Stimulated activated CD8-positive, alpha-beta memory T cell treated with anti-CD3 and anti-CD28 coated beads, Interleukin-7, amount 100 ng/mL, for 24 hours (primary cell): ENCODE results near the gene CDC5L.
"Not testable (repeated sequence)": the region's sequence is repeated elsewhere in the genome, so short reads cannot be mapped to it uniquely, and the experiment has no call there.

Source experiments
- DNase-seq: peaks from one replicate; pipeline ENCODE4 v3.0.0-alpha.2; 2020; ENCODE audit warnings: low read depth

The CDC5L gene

GRCh38 chr6:44415449-44415848 is 27.9 kb downstream of the CDC5L start:
- DNase-seq, result no peak

- no peak for DNase-seq
Measured at GRCh38 chr6:44415873-44416502, 28.5 kb downstream of the CDC5L start.

GRCh38 chr6:44422531-44422930 is 35.0 kb downstream of the CDC5L start:
- DNase-seq, result no peak

- DNase-seq, result no peak
Measured at GRCh38 chr6:44423306-44423705, 35.8 kb downstream of the CDC5L start.

GRCh38 chr6:44425951-44426350 is 38.4 kb downstream of the CDC5L start:
- no peak for DNase-seq

- no peak for DNase-seq
Measured at GRCh38 chr6:44428682-44429081, 41.2 kb downstream of the CDC5L start.

- no peak for DNase-seq
Measured at GRCh38 chr6:44430326-44430725, 42.8 kb downstream of the CDC5L start.

- no peak for DNase-seq
Measured at GRCh38 chr6:44431118-44431725, 43.7 kb downstream of the CDC5L start.

- no peak for DNase-seq
Measured at GRCh38 chr6:44432227-44432626, 44.7 kb downstream of the CDC5L start.

- no peak for DNase-seq
Measured at GRCh38 chr6:44432726-44433125, 45.2 kb downstream of the CDC5L start.

GRCh38 chr6:44435500-44435899 is 48.0 kb downstream of the CDC5L start:
- no peak for DNase-seq

GRCh38 chr6:44438827-44439226 is 51.3 kb downstream of the CDC5L start:
- no peak for DNase-seq

GRCh38 chr6:44439270-44440045 is 52.0 kb downstream of the CDC5L start:
- DNase-seq, result no peak

GRCh38 chr6:44441091-44441855 is 53.8 kb downstream of the CDC5L start:
- DNase-seq, result no peak

GRCh38 chr6:44442236-44442635 is 54.7 kb downstream of the CDC5L start:
- no peak for DNase-seq

- DNase-seq, result no peak
Measured at GRCh38 chr6:44442833-44443444, 55.4 kb downstream of the CDC5L start.

- no peak for DNase-seq
Measured at GRCh38 chr6:44444853-44445252, 57.3 kb downstream of the CDC5L start.

GRCh38 chr6:44446626-44447300 is 59.3 kb downstream of the CDC5L start:
- no peak for DNase-seq

GRCh38 chr6:44449181-44449580 is 61.7 kb downstream of the CDC5L start:
- not testable (repeated sequence) for DNase-seq

GRCh38 chr6:44451803-44452695 is 64.5 kb downstream of the CDC5L start:
- DNase-seq, result no peak
